GM12891 (cell line): ENCODE measurements around the gene SAMSN1.

Experiments used
- PAX5 ChIP-seq: IDR thresholded peaks from 2 replicates; pipeline ENCODE4 v1.6.1; 2011; ENCODE audit warnings: low read length, moderate library complexity, mild to moderate bottlenecking; ENCODE audit not compliant: insufficient read depth, severe bottlenecking
- POLR2A ChIP-seq: IDR thresholded peaks from 2 replicates; pipeline ENCODE4 v1.6.1; 2011; ENCODE audit warnings: low read depth, low read length, control low read depth
- POLR2AphosphoS5 ChIP-seq: IDR thresholded peaks from 2 replicates; pipeline ENCODE4 v1.6.1; 2011; ENCODE audit warnings: low read depth, low read length, control low read depth

DNA sequence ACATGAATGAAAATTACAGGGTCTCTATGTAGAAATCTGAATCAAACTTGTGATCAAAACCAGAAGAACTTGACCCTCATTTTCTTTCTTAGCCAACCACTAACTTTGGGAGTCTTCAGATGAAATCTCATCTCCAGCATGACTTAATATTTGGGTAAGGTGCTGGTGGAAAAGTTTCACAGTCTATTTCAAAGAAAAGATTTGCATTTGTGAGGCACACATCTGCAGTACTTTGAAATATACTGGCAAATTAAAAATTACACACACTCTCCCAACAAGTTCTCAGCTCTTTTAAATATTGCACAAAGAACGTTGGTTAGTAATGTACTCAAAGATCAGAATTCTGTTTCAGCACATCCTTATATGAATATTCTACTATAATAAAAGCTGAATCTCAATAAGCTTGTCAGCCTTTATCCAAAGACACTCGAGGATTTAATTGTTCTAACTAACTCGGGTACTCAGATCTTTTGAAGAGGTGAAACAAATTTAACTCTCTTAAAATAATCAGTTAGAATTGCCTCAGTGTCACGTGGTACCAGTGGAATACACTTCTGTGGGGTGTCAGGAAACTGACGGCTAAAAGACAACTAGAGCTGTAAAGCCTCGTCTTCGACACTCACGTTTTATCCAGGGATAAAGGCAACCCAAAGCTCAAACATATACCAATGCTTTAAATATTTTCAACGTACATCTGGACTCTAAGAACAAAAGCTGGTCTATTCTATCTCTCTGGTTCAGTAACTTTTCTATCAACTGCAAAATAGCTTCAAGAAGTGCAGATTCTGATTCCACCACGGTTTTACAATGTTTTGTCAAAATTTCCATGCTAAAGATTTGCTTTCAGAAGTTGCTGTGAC lies 19.0 kb downstream of the SAMSN1 start:
- no peak for TF ChIP-seq PAX5
- no peak for TF ChIP-seq POLR2A
- TF ChIP-seq POLR2AphosphoS5 = no peak
